ENCODE data around the gene ADCY9. TPM values are rescaled to one million over a fixed set of nuclear protein-coding genes. Genes with fewer than 3 reads are reported as not detected.

ADCY9 gene
- polyA plus RNA-seq, 3 donors from 2014 or later = 1.1 to 1.5 (median 1.4) TPM

DNA sequence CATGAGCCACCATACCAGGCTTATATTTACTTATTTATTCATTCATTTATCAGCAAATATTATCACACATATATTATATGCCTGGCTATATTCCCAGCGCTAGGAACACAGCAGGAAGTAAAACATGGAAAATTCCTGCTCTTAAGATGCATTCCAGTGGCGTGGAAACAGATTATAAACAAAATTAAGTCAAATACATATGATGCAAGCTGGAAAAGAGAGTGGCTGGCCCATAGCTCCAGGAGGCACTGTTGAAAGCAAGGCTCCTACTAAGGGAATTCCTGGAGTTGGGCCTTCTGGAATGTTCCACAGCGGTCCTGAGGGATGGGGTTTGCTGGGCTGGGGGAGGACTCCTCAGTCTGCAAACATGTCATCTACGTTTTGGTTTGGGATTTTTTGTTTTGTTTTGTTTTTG is 18.4 kb downstream of the ADCY9 start:
- H3K4me1 Mint-ChIP-seq = peaks cover 14 to 22% of the 10 kb centered on the region in 2 donors
- H3K36me3 Mint-ChIP-seq = peaks cover 0 to 6% (median 4%) of the 10 kb centered on the region in 3 donors
- peaks cover 0 to 3% (median 2%) of the 10 kb centered on the region in 3 donors for H3K27me3 Mint-ChIP-seq (ENCODE audit: low read depth in 3 of 3)
- DNase-seq = no peak
- H3K9me3 Mint-ChIP-seq = no peaks in the 10 kb centered on the region
- no peak overlapping the region for H3K27ac Mint-ChIP-seq
- H3K4me3 Mint-ChIP-seq = no peak overlapping the region

DNA sequence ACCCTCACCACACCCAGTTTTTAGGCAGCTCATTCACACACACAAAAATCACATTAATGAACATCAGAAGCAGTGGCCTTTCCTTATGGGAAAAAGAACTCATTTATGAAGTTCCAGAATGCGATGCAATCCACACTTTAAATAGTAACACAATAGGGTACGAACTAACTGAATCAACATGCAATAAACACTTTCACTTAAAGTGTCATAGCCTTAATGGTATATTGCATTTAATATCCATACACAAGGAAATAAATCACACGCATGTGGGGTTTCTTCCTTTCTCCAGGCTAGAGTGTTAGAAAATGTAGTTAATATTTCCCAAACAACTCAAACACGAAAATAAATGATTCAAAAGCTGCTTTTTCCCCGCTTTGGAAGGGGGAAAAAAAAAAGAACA is 19.7 kb downstream of the ADCY9 start:
- H3K4me3 Mint-ChIP-seq = peak overlapping the region in 2 of 5 donors; percentile 1 to 24
- peaks cover 0 to 3% (median 2%) of the 10 kb centered on the region in 3 donors for H3K27me3 Mint-ChIP-seq (ENCODE audit: low read depth in 3 of 3)
- H3K36me3 Mint-ChIP-seq = peaks cover 0 to 6% (median 4%) of the 10 kb centered on the region in 3 donors
- H3K27ac Mint-ChIP-seq = peak overlapping the region in 3 of 6 donors; percentile 6 to 72 (median 18)
- DNase-seq = no peak
- no peaks in the 10 kb centered on the region for H3K9me3 Mint-ChIP-seq
- H3K4me1 Mint-ChIP-seq = peaks cover 14 to 22% of the 10 kb centered on the region in 2 donors

DNA sequence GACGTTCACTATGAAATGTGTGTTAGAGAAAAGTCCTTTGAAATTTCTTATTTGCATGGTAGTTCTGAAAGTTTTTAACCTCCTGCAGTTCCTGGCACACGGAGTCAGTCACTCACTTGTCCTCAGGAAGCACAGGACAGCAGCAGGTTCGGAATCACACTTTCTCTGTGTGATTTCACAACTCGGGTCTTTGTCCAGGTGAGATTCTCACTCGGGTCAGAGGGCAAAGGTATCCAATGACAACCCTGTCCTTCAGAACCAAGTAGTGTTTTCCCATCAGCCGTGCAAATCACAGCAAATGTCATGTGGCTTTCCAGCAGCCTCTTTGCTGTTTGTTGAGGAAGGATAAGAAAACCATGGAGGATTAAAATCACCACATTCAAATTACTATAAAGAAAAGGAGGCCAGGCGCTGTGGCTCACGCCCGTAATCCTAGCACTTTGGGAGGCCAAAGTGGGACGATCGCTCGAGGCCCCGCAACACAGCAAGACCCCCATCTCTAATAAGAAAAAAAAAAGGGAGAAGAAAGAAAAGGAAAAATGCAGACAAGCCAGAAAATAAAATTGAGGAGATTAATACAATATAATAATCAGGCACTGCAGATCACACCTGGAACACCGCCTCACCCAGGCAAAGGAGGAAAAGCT is 22.0 kb downstream of the ADCY9 start:
- Mint-ChIP-seq H3K4me1 (peaks cover 23 to 30% of the 10 kb centered on the region in 2 donors), H3K27me3 (ENCODE audit: low read depth in 3 of 3) (peaks cover 0 to 3% (median 0%) of the 10 kb centered on the region in 3 donors), H3K4me3 (no peak overlapping the region), H3K9me3 (no peaks in the 10 kb centered on the region), H3K36me3 (no peaks in the 10 kb centered on the region), H3K27ac (peak overlapping the region in 1 of 6 donors; percentile 38)
- no peak for DNase-seq

DNA sequence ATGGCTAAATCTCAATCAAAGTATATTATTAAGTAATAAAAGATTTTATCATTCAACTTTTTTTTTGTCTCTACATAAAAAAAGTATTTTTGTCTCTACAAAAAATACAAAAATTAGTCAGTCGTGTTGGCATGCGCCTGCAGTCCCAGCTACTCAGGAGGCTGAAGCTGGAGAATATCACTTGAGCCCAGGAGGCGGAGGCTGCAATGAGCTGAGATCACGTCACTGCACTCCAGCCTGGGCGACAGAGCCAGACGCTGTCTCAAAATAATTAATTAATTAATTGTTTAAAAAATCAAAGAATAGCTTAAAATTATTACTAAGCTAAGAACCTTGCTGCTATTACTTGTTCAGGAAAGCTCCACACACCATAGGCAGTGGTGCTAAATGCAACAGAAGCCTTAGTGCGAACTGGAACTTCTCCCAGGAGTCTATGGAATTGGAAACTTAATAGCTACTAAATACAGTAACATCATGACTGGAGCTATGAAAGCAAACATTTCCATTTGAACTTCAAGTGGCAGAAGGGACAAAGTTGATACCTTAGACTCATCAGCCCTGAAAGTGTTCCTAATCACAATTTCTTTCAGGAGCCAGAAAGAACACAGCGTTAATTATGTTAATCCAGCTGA is 22.6 kb downstream of the ADCY9 start:
- H3K4me1 Mint-ChIP-seq = peaks cover 23 to 32% of the 10 kb centered on the region in 2 donors

DNA sequence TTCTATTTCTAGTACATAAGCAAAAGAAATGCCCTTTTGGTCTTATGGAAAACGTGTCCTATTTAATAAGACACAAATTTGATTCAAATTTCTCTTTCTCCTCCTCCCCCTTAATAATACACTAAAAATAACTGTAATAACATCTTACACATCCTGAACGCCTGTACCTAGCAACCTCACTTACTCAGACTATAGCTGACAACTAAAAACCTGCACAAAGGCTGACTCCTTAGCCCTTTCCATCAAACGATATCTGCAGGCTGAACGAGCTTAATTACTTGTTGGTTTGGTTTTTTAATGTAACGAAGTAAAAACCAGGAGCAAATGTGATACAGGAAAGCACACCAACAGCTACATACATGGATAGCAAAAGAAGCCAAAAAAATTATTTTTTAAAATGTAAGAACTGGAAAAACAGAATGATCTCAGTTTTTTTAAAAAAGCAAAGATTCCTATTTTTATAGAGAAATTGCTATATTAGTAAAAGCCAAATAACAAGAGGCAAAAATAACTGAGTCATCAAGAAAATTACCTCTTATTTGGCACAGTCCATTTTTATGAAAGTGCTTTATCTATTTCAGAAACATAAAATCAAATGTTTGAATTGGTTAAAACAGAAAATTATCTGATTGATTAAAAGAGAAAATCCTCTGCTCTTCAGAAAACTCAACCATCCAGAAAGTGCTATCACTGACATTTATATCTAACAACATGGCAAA is 23.5 kb downstream of the ADCY9 start:
- peak overlapping the region in 1 of 6 donors; percentile 34 for H3K27ac Mint-ChIP-seq
- no peak overlapping the region for H3K4me3 Mint-ChIP-seq
- no peaks in the 10 kb centered on the region for H3K36me3 Mint-ChIP-seq
- no peaks in the 10 kb centered on the region for H3K9me3 Mint-ChIP-seq
- peaks cover 23 to 39% of the 10 kb centered on the region in 2 donors for H3K4me1 Mint-ChIP-seq
- no peak for DNase-seq
- H3K27me3 Mint-ChIP-seq (ENCODE audit: low read depth in 3 of 3) = peaks cover 0 to 4% (median 0%) of the 10 kb centered on the region in 3 donors

More for the DNA sequence above, 22.6 kb downstream of the ADCY9 start:
- Mint-ChIP-seq H3K27ac (no peak overlapping the region), H3K27me3 (ENCODE audit: low read depth in 3 of 3) (peaks cover 0 to 3% (median 0%) of the 10 kb centered on the region in 3 donors), H3K4me3 (no peak overlapping the region), H3K9me3 (no peaks in the 10 kb centered on the region), H3K36me3 (no peaks in the 10 kb centered on the region)
- no peak for DNase-seq

DNA sequence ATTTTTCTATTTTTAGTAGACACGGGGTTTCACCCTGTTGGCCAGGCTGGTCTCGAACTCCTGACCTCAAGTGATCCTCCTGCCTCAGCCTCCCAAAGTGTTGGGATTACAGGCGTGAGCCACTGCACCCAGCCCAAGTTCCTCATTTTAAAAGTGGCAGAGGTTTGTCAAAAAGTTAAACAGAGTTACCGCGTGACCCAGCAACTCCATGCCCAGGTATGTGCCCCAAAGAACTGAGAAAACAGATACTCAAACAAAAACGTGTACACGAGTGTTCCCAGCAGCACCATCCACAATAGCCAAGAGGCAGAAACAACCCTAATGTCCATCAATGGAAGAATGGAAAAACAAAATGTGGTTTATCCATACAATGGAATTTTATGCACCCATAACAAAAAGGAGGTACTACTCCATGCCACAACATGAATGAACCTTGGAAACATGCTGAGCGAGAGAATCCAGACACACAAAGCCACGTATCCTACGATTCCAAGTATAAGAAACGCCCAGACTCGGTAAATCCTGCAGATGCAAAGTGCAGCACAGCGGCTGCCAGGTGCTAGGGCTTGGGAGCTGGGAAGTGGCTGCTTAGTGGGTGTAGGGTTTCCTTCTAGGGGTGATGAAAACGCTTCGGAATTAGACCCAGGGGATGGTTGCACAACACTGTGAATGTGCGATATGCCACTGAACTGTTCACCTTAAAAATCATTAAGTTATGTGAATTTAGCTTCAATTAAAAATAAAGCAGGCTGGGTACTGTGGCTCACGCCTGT is 24.8 kb downstream of the ADCY9 start:
- no peaks in the 10 kb centered on the region for H3K9me3 Mint-ChIP-seq
- H3K4me3 Mint-ChIP-seq = no peak overlapping the region
- H3K4me1 Mint-ChIP-seq = peaks cover 15 to 34% of the 10 kb centered on the region in 2 donors
- peaks cover 0 to 5% (median 2%) of the 10 kb centered on the region in 3 donors for H3K27me3 Mint-ChIP-seq (ENCODE audit: low read depth in 3 of 3)
- no peak overlapping the region for H3K27ac Mint-ChIP-seq
- no peaks in the 10 kb centered on the region for H3K36me3 Mint-ChIP-seq
- no peak for DNase-seq

DNA sequence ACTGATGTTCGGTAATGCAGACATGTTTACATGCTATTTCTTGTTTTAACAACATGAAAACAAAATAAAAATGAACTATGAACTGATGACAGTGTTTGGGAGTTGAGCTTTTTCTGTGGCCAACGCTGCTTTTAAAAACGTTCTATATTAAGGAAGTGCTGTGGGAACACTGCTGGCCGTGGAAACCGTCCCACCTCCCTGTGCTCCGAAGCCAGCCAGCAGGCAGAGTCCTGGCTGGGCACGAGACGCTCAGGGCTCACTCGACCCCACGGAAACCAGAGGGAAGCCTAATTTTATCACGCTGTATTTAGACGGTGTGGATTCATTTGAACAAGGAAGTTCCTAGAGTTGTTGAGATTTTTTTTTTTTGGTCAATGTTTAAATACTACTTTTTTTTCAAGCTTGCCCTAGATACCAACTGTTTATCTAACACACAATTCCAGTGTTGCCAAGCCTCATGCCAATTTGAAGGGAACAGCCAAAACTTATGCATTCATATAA is 25.8 kb downstream of the ADCY9 start:
- Mint-ChIP-seq H3K9me3 (no peaks in the 10 kb centered on the region), H3K4me3 (peak overlapping the region in 4 of 5 donors; percentile 32 to 54 (median 39)), H3K27me3 (ENCODE audit: low read depth in 3 of 3) (peaks cover 0 to 5% (median 2%) of the 10 kb centered on the region in 3 donors), H3K36me3 (no peaks in the 10 kb centered on the region), H3K27ac (peak overlapping the region in 5 of 6 donors; percentile 20 to 78 (median 56)), H3K4me1 (peaks cover 10 to 27% of the 10 kb centered on the region in 2 donors)
- no peak for DNase-seq

DNA sequence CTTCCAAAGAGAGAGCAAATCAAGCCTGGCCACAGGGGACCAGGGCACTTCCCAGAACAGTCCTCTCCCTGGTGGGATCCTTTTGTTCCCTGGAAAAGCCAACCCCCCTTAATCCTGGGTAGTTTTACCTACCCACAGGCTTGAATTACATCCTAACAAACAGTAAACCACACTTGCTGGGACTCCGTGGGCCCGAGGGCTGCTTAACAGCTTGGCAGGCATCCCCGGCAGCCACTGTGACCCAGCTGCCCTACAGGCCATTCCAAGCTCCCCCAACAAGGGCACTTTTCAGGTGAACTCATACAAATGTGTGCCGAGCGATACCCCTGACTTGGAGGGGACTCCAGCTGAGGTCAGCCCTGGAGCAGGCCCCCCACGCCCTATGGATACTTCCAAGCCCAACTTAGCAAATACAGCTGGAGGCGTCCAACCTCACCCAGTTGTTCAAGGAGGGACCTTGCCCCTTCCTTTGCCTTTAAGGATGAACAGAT is 26.4 kb downstream of the ADCY9 start:
- no peak overlapping the region for H3K4me3 Mint-ChIP-seq
- H3K4me1 Mint-ChIP-seq = peaks cover 10 to 28% of the 10 kb centered on the region in 2 donors
- peaks cover 0 to 1% (median 0%) of the 10 kb centered on the region in 3 donors for H3K36me3 Mint-ChIP-seq
- H3K27me3 Mint-ChIP-seq (ENCODE audit: low read depth in 3 of 3) = peaks cover 0 to 7% (median 2%) of the 10 kb centered on the region in 3 donors
- H3K27ac Mint-ChIP-seq = peak overlapping the region in 2 of 6 donors; percentile 62 to 78
- DNase-seq = no peak
- H3K9me3 Mint-ChIP-seq = no peaks in the 10 kb centered on the region

DNA sequence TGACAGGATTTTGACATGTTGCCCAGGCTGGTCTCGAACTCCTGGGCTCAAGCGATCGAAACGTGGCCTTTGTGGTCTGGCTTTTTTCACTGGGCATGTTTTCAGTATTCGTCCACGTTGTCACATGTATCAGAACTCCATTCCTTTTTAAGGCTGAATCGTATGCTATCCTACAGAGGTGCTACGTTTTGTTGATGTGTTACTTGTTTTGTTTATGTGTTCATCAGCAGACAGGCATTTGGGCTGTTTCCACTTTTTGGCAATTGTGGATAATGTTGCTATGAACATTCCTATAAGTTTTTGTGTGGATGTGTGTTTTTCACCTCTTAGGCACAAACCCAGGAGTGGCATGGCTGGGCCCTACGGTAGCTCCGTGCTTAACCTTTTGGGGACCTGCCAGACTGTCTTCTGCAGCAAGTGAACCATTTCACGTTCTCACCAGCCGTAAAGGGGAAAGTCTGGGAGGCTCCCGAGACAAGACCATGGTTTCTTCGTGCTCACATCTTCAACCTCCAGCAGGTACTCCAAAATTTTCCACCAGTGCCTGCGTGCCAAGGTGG is 26.9 kb downstream of the ADCY9 start:
- H3K27me3 Mint-ChIP-seq (ENCODE audit: low read depth in 3 of 3) = peaks cover 0 to 5% (median 2%) of the 10 kb centered on the region in 3 donors
- peaks cover 0 to 4% (median 0%) of the 10 kb centered on the region in 3 donors for H3K36me3 Mint-ChIP-seq
- peaks cover 10 to 30% of the 10 kb centered on the region in 2 donors for H3K4me1 Mint-ChIP-seq
- no peak overlapping the region for H3K27ac Mint-ChIP-seq
- H3K9me3 Mint-ChIP-seq = no peaks in the 10 kb centered on the region
- H3K4me3 Mint-ChIP-seq = no peak overlapping the region
- no peak for DNase-seq

DNA sequence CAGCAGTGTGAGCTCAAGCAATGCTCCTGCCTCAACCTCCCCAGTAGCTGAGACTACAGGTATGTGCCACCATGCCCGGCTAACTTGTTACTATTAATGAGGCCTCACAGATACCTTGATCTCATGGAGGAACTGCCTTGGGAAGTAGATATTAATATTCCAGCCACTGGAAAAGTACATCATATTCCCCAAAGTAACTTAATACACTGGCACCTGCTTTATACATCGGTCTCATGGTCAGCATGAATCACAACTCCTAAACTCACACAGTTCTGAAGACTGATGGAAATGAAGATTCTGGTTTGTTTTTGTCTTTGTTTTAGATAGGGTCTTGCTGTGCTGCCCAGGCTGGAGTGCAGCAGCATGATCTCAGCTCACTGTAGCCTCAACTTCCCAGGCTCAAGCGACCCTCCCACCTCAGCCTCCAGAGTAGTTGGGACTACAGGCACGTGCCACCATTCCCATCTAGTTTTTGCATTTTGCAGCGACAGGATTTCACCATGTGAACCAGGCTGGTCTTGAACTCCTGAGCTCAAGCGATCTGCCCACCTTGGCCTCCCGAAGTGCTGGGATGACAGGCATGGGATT is 28.2 kb downstream of the ADCY9 start:
- Mint-ChIP-seq H3K27me3 (ENCODE audit: low read depth in 3 of 3) (peaks cover 2 to 7% (median 2%) of the 10 kb centered on the region in 3 donors), H3K9me3 (no peaks in the 10 kb centered on the region), H3K36me3 (peaks cover 0 to 4% (median 0%) of the 10 kb centered on the region in 3 donors), H3K27ac (peak overlapping the region in 3 of 6 donors; percentile 15 to 57 (median 46)), H3K4me1 (peaks cover 10 to 33% of the 10 kb centered on the region in 2 donors), H3K4me3 (no peak overlapping the region)
- DNase-seq = no peak

DNA sequence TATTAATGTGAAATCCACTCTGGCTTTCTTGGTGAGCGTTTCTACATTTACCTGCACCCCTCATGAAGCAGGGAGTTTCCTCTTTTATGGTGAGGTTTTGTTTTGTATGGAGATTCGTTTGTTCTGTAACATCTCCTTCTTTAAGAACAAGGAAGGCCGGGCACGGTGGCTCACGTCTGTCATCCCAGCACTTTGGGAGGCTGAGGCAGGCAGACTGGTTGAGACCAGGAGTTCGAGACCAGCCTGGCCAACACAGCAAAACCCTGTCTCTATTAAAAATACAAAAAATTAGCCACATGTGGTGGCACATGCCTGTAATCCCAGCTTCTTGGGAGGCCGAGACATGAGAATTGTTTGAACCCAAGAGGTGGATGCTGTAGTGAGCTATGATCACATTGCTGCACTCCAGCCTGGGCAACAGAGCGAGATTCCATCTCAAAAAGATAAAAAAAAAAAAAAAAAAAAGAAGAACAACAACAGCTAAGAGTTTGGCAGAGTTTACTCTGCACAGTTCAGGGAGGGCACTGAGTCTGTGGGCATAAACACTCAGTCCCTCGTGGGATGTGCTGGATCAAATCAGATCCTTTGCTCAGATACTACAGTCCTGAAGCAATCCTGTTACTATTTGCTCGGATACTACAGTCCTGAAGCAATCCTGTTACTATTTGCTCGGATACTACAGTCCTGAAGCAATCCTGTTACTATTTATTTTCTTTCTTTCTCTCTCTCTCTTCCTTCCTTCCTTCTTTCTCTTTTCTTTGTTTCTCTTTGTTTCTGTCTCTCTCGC is 28.9 kb downstream of the ADCY9 start:
- Mint-ChIP-seq H3K4me1 (peaks cover 17 to 41% of the 10 kb centered on the region in 2 donors), H3K4me3 (no peak overlapping the region), H3K27ac (peak overlapping the region in 4 of 6 donors; percentile 46 to 70 (median 54)), H3K36me3 (peaks cover 0 to 4% (median 0%) of the 10 kb centered on the region in 3 donors), H3K9me3 (no peaks in the 10 kb centered on the region), H3K27me3 (ENCODE audit: low read depth in 3 of 3) (peaks cover 2 to 7% (median 4%) of the 10 kb centered on the region in 3 donors)
- DNase-seq = no peak

DNA sequence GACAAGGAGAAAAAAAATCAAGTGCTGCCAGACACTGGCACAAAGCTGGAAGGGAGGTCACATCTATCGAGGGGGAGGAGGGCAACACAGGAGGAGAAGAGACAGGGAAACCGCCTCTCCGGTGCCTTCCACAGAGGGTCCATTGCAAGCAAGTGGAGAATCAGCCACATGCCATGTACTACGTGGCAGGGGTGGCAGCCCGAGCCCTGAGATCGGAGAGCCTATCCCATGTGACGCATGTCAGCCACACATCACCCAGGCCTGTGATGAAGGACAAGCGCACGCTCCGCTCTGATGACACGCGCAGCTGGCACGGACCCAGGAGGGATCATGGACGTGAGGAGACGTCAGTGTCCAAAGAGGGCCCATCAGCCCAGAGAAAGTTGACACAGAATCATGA is 30.1 kb downstream of the ADCY9 start:
- Mint-ChIP-seq H3K4me3 (no peak overlapping the region), H3K27me3 (ENCODE audit: low read depth in 3 of 3) (peaks cover 2 to 7% (median 4%) of the 10 kb centered on the region in 3 donors), H3K4me1 (peaks cover 24 to 52% of the 10 kb centered on the region in 2 donors), H3K27ac (peak overlapping the region in 1 of 6 donors; percentile 50), H3K36me3 (peaks cover 0 to 4% (median 0%) of the 10 kb centered on the region in 3 donors), H3K9me3 (no peaks in the 10 kb centered on the region)
- DNase-seq = no peak

All from immature natural killer cell (primary cell).